Panc1 (cell line): Measurements from ENCODE around the gene HRH4. TPM values are rescaled to one million over a fixed set of nuclear protein-coding genes. Genes with fewer than 3 reads are reported as not detected.

Experiments
- ATAC-seq: fragments of 200-7000 bp; cut with Tn5 transposase; 2 replicates; pipeline ENCODE4 v1.9.1; 2020; ENCODE audit warnings: mild to moderate bottlenecking, moderate library complexity
- BruUV-seq: library from RNA; stranded (reverse); fragments of 400-500 nt; replicated peaks from 2 replicates; lab custom pipeline; 2021; lab: Mats Ljungman, UMichigan
- CTCF ChIA-PET: fragments of 300-600 bp; sonication (Branson Sonifier 250); formaldehyde crosslinking; loops from one replicate; lab custom pipeline; 2022; ENCODE audit warnings: antibody characterized with exemption; lab: Charles Lee
- POLR2A ChIA-PET: fragments of 300-600 bp; sonication (Branson Sonifier 250); formaldehyde crosslinking; loops from one replicate; lab custom pipeline; 2022; ENCODE audit warnings: antibody characterized with exemption; lab: Charles Lee
- DNase-seq: peaks from one replicate; pipeline ENCODE4 v3.0.0-alpha.2; 2010; ENCODE audit warnings: low read depth, low spot score
- H3K27ac ChIP-seq: 2 replicates; pipeline ENCODE4 v1.5.1; 2011; ENCODE audit warnings: mild to moderate bottlenecking, low read length, inconsistent platforms
- H3K27me3 ChIP-seq: fragments of 200-500 bp; sonication (Bioruptor generic); 2 replicates; pipeline ENCODE4 v1.6.0; 2014; ENCODE audit warnings: low read length, inconsistent platforms; ENCODE audit not compliant: control insufficient read depth, insufficient read depth
- H3K36me3 ChIP-seq: fragments of 200-500 bp; sonication (Bioruptor generic); 2 replicates; pipeline ENCODE4 v1.5.1; 2014; ENCODE audit warnings: inconsistent platforms, mild to moderate bottlenecking, low read length, moderate library complexity; ENCODE audit not compliant: control insufficient read depth, insufficient read depth
- H3K4me1 ChIP-seq: 2 replicates; pipeline ENCODE4 v1.5.1; 2011; ENCODE audit warnings: inconsistent platforms, mild to moderate bottlenecking, low read length, moderate library complexity; ENCODE audit not compliant: control insufficient read depth, insufficient read depth
- H3K4me3 ChIP-seq, 2 experiments: 2 replicates each; pipeline ENCODE4 v1.5.1; 2011 to 2012; ENCODE audit warnings: low read depth in 2 of 2, low read length in 2 of 2, mild to moderate bottlenecking in 2 of 2, inconsistent platforms in 1 of 2, moderate library complexity in 1 of 2
- H3K9me3 ChIP-seq: fragments of 200-500 bp; sonication (Bioruptor generic); 2 replicates; pipeline ENCODE4 v1.5.1; 2014; ENCODE audit warnings: low read depth, mild to moderate bottlenecking, inconsistent platforms, low read length, moderate library complexity; ENCODE audit not compliant: control insufficient read depth, insufficient read depth
- POLR2AphosphoS5 ChIP-seq: IDR thresholded peaks from 2 replicates; pipeline ENCODE4 v1.6.1; 2012; ENCODE audit warnings: mild to moderate bottlenecking, low read depth, low read length, moderate library complexity
- SIN3A ChIP-seq: IDR thresholded peaks from 2 replicates; pipeline ENCODE4 v1.6.1; 2012; ENCODE audit warnings: low read depth, mild to moderate bottlenecking, low read length, moderate library complexity, borderline replicate concordance; ENCODE audit not compliant: insufficient read depth
- TCF7L2 ChIP-seq: IDR thresholded peaks from 2 replicates; pipeline ENCODE4 v1.6.1; 2011; ENCODE audit warnings: mild to moderate bottlenecking, low read depth, low read length, inconsistent platforms
- in situ Hi-C: cut with HindIII; loops from 2 replicates; pipeline ENCODE4 v1.10.0; 2016; ENCODE audit warnings: low sequenced_read_pairs, low pct_unique_long_range_greater_than_20kb
- intact Hi-C: fragments of 100-400 bp; cut with micrococcal nuclease; formaldehyde crosslinking; loops from one replicate; pipeline ENCODE4 v1.10.0; 2022; ENCODE audit not compliant: unreplicated experiment
- total RNA-seq: library from RNA; stranded (reverse); gene quantifications from one replicate; pipeline ENCODE4 v1.2.1, GENCODE V29; 2021; ENCODE audit not compliant: unreplicated experiment
- TF ChIP-seq, protein P1 (sequence below): fragments of 450-650 bp; IDR thresholded peaks from 2 replicates; pipeline ENCODE4 v1.5.1; 2017; ENCODE audit warnings: mild to moderate bottlenecking
- TF ChIP-seq, protein P2 (sequence below), 2 experiments: IDR thresholded peaks; 2 replicates each; pipeline ENCODE4 v1.6.1; 2011 to 2012; ENCODE audit warnings: low read depth in 2 of 2, control low read depth in 1 of 2, low read length in 1 of 2, mild to moderate bottlenecking in 1 of 2, moderate library complexity in 1 of 2; ENCODE audit not compliant: insufficient read depth in 1 of 2

HRH4 gene
- total RNA-seq, 1 experiment from 2014 or later: not detected

DNA sequence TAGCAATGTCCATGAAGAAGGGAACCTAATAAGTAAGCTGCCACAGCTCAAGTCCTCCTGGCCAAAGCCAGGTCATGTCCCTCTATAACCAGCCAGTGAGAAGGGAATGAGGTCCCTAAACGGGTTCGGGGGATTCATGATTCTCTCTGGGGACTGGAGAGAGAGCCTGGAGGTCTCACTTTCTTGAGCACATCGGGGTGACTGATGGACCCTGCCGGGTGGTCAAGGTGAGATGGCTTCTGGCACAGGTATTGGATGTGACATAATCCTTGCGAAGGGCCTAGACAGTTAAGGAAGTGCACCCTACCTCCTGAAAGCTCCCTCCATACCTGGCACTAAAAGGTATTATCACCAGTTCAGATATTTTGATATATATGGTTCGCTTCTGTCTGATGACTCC is 45.7 kb downstream of the HRH4 start:
- no peak for TF ChIP-seq POLR2AphosphoS5
- TF ChIP-seq SIN3A: no peak
- TF ChIP-seq, protein P1, sequence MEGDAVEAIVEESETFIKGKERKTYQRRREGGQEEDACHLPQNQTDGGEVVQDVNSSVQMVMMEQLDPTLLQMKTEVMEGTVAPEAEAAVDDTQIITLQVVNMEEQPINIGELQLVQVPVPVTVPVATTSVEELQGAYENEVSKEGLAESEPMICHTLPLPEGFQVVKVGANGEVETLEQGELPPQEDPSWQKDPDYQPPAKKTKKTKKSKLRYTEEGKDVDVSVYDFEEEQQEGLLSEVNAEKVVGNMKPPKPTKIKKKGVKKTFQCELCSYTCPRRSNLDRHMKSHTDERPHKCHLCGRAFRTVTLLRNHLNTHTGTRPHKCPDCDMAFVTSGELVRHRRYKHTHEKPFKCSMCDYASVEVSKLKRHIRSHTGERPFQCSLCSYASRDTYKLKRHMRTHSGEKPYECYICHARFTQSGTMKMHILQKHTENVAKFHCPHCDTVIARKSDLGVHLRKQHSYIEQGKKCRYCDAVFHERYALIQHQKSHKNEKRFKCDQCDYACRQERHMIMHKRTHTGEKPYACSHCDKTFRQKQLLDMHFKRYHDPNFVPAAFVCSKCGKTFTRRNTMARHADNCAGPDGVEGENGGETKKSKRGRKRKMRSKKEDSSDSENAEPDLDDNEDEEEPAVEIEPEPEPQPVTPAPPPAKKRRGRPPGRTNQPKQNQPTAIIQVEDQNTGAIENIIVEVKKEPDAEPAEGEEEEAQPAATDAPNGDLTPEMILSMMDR: no peak
- no peak for TF ChIP-seq TCF7L2
- TF ChIP-seq, protein P2, sequence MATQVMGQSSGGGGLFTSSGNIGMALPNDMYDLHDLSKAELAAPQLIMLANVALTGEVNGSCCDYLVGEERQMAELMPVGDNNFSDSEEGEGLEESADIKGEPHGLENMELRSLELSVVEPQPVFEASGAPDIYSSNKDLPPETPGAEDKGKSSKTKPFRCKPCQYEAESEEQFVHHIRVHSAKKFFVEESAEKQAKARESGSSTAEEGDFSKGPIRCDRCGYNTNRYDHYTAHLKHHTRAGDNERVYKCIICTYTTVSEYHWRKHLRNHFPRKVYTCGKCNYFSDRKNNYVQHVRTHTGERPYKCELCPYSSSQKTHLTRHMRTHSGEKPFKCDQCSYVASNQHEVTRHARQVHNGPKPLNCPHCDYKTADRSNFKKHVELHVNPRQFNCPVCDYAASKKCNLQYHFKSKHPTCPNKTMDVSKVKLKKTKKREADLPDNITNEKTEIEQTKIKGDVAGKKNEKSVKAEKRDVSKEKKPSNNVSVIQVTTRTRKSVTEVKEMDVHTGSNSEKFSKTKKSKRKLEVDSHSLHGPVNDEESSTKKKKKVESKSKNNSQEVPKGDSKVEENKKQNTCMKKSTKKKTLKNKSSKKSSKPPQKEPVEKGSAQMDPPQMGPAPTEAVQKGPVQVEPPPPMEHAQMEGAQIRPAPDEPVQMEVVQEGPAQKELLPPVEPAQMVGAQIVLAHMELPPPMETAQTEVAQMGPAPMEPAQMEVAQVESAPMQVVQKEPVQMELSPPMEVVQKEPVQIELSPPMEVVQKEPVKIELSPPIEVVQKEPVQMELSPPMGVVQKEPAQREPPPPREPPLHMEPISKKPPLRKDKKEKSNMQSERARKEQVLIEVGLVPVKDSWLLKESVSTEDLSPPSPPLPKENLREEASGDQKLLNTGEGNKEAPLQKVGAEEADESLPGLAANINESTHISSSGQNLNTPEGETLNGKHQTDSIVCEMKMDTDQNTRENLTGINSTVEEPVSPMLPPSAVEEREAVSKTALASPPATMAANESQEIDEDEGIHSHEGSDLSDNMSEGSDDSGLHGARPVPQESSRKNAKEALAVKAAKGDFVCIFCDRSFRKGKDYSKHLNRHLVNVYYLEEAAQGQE (IDR thresholded peaks at IDR 0.05; ENCODE audit: insufficient read depth in 1 of 2, low read depth in 2 of 2, low read length in 1 of 2): no peak
- Histone ChIP-seq H3K27me3 (no peaks in the 10 kb centered on the region), H3K9me3 (no peaks in the 10 kb centered on the region), H3K4me3 (no peak overlapping the region), H3K27ac (no peak overlapping the region), H3K36me3 (no peaks in the 10 kb centered on the region), H3K4me1 (no peaks in the 10 kb centered on the region)
- ATAC-seq: no peak
- POLR2A ChIA-PET: no interaction called here
- CTCF ChIA-PET: no interaction called here
- BruUV-seq: no TSS peak
- intact Hi-C loops: no loop called here
- no peak for DNase-seq
- in situ Hi-C loops: no loop called here

DNA sequence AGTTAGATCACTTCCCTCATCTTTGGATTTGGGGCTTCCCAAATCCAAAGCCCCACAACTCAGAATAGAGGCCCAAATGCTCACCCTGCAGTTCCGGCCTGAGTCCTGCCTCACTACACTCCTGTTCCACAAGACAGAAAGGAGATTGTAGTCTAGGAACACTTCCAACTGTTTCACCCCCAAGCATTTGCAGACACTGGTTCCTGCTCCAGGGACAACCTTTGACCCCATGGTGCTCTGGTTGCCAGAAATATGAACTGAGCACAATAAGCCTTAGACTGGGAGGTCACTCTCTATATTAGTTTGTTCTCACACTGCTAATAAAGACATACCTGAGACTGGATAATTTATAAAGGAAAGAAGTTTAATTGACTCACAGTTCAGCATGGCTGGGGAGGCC is 49.0 kb downstream of the HRH4 start:
- no peaks in the 10 kb centered on the region for H3K27me3 ChIP-seq
- in situ Hi-C loops: no loop called here
- CTCF ChIA-PET: no interaction called here
- no peaks in the 10 kb centered on the region for H3K36me3 ChIP-seq
- intact Hi-C loops: no loop called here
- TF ChIP-seq TCF7L2: no peak
- no peak for TF ChIP-seq SIN3A
- TF ChIP-seq, protein P1: no peak
- TF ChIP-seq POLR2AphosphoS5: no peak
- TF ChIP-seq, protein P2 (IDR thresholded peaks at IDR 0.05; ENCODE audit: insufficient read depth in 1 of 2, low read depth in 2 of 2, low read length in 1 of 2): no peak
- POLR2A ChIA-PET: no interaction called here
- no peak overlapping the region for H3K27ac ChIP-seq
- no peaks in the 10 kb centered on the region for H3K4me1 ChIP-seq
- no peak overlapping the region for H3K4me3 ChIP-seq
- DNase-seq (no peak), ATAC-seq (no peak)
- no TSS peak for BruUV-seq
- no peaks in the 10 kb centered on the region for H3K9me3 ChIP-seq
